Right lobe of liver (tissue), 6 donors: ENCODE data around the gene OR2T33. TPM values are rescaled to one million over a fixed set of nuclear protein-coding genes. Genes with fewer than 3 reads are reported as not detected.
"Not testable (repeated sequence)": the region's sequence is repeated elsewhere in the genome, so short reads cannot be mapped to it uniquely, and the experiment has no call there.

Experiments
- ATAC-seq, 4 donors: fragments of 200-7000 bp; cut with Tn5 transposase; one replicate each; pipeline ENCODE4 v1.9.1; 2020; ENCODE audit warnings: mild to moderate bottlenecking in 4 of 4, moderate library complexity in 4 of 4
- DNase-seq, 3 donors: peaks; one replicate each; pipeline ENCODE4 v3.0.0-alpha.2; 2020
- H3K27ac ChIP-seq, 3 donors: fragments of 200-600 bp; one replicate each; pipeline ENCODE4 v1.8.0; 2022
- H3K27me3 ChIP-seq, 2 donors: fragments of 200-600 bp; one replicate each; pipeline ENCODE4 v1.8.0; 2022
- H3K36me3 ChIP-seq, 4 donors: fragments of 200-600 bp; sonication (generic) in 1 of 4; one replicate each; pipeline versions ENCODE4 v1.5.1 to v1.8.0; 2017 to 2022; ENCODE audit warnings: control low read depth in 1 of 4
- H3K4me1 ChIP-seq, 4 donors: fragments of 200-600 bp; sonication (generic) in 1 of 4; one replicate each; pipeline versions ENCODE4 v1.5.1 to v1.8.0; 2017 to 2022; ENCODE audit warnings: control low read depth in 1 of 4
- H3K4me3 ChIP-seq, 3 donors: fragments of 200-600 bp; one replicate each; pipeline ENCODE4 v1.8.0; 2022
- H3K9me3 ChIP-seq, 4 donors: fragments of 200-600 bp; sonication (generic) in 1 of 4; one replicate each; pipeline versions ENCODE4 v1.5.1 to v1.8.0; 2017 to 2022; ENCODE audit warnings: control low read depth in 1 of 4
- POLR2A ChIP-seq: fragments of 450-650 bp; IDR thresholded peaks from one replicate; pipeline ENCODE4 v1.6.1; 2017; ENCODE audit warnings: antibody characterized with exemption, mild to moderate bottlenecking
- WGBS: methylation state at CpG from one replicate; pipeline ENCODE4 v1.1.6; 2018; ENCODE audit warnings: low coverage, low lambda C conversion rate; ENCODE audit not compliant: insufficient coverage; ENCODE audit errors: missing lambda C conversion rate; 5-methylcytosine and 5-hydroxymethylcytosine counted together
- intact Hi-C, 2 donors: fragments of 100-400 bp; cut with DNase I; formaldehyde crosslinking; loops; one replicate each; pipeline versions ENCODE4 v1.11.2 to v1.14.1; 2022
- long read RNA-seq: library from polyadenylated mRNA; unstranded; transcript quantifications from one replicate; pipeline ENCODE4 v2.0.0, GENCODE V29; 2019
- total RNA-seq, 6 experiments: library from RNA; depleted of rRNA in 2 of 6; stranded (reverse); fragments of >200 nt in 2 of 6; fragmentation: NEBNext Ultra II Directional in 3 of 6; extraction: Animal tissue kit (Norgen Biotek cat#: 25700) in 3 of 6; gene quantifications; one replicate each; pipeline versions ENCODE4 v1.1.0 to v1.2.4, GENCODE V29; 2016 to 2023
- TF ChIP-seq, protein P1 (sequence below), 4 donors: fragments of 200-600 bp in 3 of 4; fragments of 450-650 bp in 1 of 4; IDR thresholded peaks; one replicate each; pipeline versions ENCODE4 v1.5.1 to v1.8.0; 2016 to 2022; ENCODE audit warnings: antibody characterized with exemption in 4 of 4, mild to moderate bottlenecking in 2 of 4
- donor health status: DM: no; HTN: yes; CAD: no.
- donor health status: DM: no; HTN: no; CAD: no.
- donor health status: DM: no; HTN: no; CAD: no.
- donor health status: DM: no; HTN: yes; CAD: no.
- donor health status: DM: no; HTN: yes; CAD: no.

The OR2T33 gene, protein sequence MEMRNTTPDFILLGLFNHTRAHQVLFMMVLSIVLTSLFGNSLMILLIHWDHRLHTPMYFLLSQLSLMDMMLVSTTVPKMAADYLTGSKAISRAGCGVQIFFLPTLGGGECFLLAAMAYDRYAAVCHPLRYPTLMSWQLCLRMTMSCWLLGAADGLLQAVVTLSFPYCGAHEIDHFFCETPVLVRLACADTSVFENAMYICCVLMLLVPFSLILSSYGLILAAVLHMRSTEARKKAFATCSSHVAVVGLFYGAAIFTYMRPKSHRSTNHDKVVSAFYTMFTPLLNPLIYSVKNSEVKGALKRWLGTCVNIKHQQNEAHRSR
- total RNA-seq, result not detected
- long read RNA-seq, result 0 reads

DNA sequence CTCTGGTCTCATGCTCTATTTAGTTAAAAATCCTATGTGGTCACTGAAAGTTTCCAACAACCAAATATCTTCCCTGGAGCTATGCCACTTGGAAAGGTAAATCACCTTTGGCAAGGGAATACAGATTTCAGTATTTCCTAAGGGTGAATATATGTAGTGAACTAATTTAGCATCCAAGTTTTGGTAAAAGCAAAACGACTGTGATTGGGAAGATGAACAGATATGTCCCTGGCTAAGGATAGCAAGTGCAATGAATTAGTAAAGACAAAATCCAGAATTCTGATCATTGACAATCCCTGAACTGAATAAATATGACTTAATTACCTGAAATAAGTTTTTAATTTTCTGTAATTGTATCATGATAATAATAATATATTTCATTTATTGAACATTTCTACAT, at the start of gene OR2T33:
Gene OR2T33 (minus strand): TSS at position 101 of the 400 bp plus-strand sequence. CDS start 4,162 bp downstream, outside the sequence.
- H3K4me1 ChIP-seq, result no peaks in the 10 kb centered on the region
- DNase-seq (no peak), ATAC-seq (no peak)
- WGBS, result 13% methylated on average over 1 of the region's 1 CpG
- intact Hi-C loops, result no loop called here
- H3K36me3 ChIP-seq, result no peaks in the 10 kb centered on the region
- TF ChIP-seq, protein P1, sequence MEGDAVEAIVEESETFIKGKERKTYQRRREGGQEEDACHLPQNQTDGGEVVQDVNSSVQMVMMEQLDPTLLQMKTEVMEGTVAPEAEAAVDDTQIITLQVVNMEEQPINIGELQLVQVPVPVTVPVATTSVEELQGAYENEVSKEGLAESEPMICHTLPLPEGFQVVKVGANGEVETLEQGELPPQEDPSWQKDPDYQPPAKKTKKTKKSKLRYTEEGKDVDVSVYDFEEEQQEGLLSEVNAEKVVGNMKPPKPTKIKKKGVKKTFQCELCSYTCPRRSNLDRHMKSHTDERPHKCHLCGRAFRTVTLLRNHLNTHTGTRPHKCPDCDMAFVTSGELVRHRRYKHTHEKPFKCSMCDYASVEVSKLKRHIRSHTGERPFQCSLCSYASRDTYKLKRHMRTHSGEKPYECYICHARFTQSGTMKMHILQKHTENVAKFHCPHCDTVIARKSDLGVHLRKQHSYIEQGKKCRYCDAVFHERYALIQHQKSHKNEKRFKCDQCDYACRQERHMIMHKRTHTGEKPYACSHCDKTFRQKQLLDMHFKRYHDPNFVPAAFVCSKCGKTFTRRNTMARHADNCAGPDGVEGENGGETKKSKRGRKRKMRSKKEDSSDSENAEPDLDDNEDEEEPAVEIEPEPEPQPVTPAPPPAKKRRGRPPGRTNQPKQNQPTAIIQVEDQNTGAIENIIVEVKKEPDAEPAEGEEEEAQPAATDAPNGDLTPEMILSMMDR (IDR thresholded peaks at IDR 0.05), result no peak
- no peak for TF ChIP-seq POLR2A
- no peak within 1 kb of the TSS for H3K4me3 ChIP-seq
- no peaks in the 10 kb centered on the region for H3K9me3 ChIP-seq
- H3K27ac ChIP-seq, result no peak within 1 kb of the TSS
- H3K27me3 ChIP-seq, result no peaks in the 10 kb centered on the region

DNA sequence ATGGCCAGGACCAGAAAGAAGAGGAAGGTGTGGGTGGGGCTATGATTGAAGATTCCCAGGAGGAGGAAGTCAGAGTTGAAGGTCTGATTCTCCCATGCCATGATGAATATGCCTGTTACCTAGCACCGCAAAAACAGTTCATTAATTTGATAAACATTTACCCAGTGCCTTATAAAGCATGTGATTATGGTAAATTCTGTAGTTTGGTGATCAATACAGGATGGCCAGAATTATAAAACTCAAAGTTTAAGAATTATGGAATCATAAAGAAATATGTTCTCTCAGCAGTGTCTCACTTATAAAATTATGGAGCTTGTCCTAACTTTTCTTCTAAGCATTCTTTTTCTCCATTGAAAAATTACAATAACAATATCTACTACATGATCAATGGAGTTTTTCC, 46.7 kb upstream of the OR2T33 start, which contains the start of gene OR2M7:
Gene OR2M7 (minus strand): TSS at position 101 of the 400 bp plus-strand sequence. CDS start 0 bp downstream, at position 101.
- DNase-seq (no peak), ATAC-seq (no peak)
- no peak for TF ChIP-seq POLR2A
- TF ChIP-seq, protein P1 (IDR thresholded peaks at IDR 0.05), result no peak
- intact Hi-C loops, result no loop called here
- 71% methylated on average over 1 of the region's 1 CpG for WGBS
- H3K4me1 ChIP-seq, result no peaks in the 10 kb centered on the region
- H3K36me3 ChIP-seq, result no peaks in the 10 kb centered on the region
- H3K4me3 ChIP-seq, result no peak within 1 kb of the TSS
- H3K9me3 ChIP-seq, result no peaks in the 10 kb centered on the region
- no peaks in the 10 kb centered on the region for H3K27me3 ChIP-seq
- H3K27ac ChIP-seq, result no peak within 1 kb of the TSS

DNA sequence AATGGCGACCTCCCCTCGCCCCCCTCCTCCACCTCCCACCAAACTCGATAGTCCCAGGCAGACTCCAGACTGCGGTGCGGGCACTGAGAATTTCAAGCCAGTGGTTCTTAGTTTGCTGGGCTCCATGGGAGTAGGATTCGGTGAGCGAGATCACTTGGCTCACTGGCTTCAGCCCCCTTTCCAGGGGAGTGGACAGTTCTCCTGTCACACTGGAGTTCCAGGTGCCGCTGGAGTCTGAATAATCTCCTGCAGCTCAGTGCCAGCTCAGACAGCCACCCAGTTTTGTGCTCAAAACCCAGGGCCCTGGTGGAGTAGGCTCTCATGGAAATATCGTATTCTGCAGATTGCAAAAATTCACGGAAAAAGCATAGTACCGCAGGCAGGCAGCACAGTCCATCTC, 39.0 kb upstream of the OR2T33 start:
- Histone ChIP-seq H3K36me3 (no peaks in the 10 kb centered on the region), H3K9me3 (no peaks in the 10 kb centered on the region), H3K4me1 (no peaks in the 10 kb centered on the region), H3K4me3 (no peak overlapping the region), H3K27ac (no peak overlapping the region), H3K27me3 (no peaks in the 10 kb centered on the region)
- TF ChIP-seq POLR2A, result no peak
- TF ChIP-seq, protein P1 (IDR thresholded peaks at IDR 0.05), result no peak
- 60% methylated on average over 4 of the region's 11 CpGs for WGBS
- no peak for ATAC-seq
- no peak for DNase-seq
- intact Hi-C loops, result no loop called here

DNA sequence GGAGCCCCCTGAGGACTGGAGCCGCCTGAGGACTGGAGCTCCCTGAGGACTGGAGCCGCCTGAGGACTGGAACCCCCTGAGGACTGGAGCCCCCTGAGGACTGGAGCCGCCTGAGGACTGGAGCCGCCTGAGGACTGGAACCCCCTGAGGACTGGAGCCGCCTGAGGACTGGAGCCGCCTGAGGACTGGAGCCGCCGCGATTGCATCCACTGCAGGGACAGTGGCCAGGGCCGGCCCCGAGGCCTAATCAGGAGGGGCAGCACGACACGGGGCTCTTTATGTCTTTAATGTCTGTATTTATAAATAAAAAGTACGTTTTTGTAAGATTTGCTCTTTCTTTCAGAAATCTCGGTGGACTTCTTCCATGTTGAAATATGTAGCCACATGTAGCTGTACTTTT, 29.0 kb upstream of the OR2T33 start:
- H3K9me3 ChIP-seq, ATAC-seq, intact Hi-C loops, H3K27me3 ChIP-seq, DNase-seq, H3K36me3 ChIP-seq, H3K27ac ChIP-seq, H3K4me1 ChIP-seq, H3K4me3 ChIP-seq: not testable (repeated sequence)
- 43% methylated on average over 2 of the region's 15 CpGs for WGBS

DNA sequence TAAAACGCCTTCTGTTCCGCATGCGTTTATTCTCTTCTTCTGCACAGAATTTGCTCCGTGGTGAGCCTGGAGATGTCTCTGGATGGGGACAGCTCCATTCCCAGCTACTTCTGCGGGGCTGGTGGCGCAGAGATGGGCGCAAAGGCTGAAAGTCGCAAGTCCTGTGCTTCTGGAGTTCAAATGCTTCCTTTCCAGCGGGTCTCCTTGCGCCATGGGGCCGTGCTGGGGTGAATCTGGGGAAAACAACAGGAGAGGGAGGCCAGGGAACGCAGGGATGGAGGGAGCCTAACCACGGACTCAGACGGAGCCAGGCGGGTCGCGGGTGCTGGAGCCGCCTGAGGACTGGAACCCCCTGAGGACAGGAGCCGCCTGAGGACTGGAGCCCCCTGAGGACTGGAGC, 28.3 kb upstream of the OR2T33 start:
- Histone ChIP-seq H3K4me3 (no peak overlapping the region), H3K27me3 (no peaks in the 10 kb centered on the region), H3K9me3 (no peaks in the 10 kb centered on the region), H3K4me1 (no peaks in the 10 kb centered on the region), H3K36me3 (no peaks in the 10 kb centered on the region), H3K27ac (no peak overlapping the region)
- 80% methylated on average over 11 of the region's 19 CpGs for WGBS
- ATAC-seq, result no peak
- TF ChIP-seq, protein P1 (IDR thresholded peaks at IDR 0.05), result no peak
- DNase-seq, result no peak
- intact Hi-C loops, result no loop called here

DNA sequence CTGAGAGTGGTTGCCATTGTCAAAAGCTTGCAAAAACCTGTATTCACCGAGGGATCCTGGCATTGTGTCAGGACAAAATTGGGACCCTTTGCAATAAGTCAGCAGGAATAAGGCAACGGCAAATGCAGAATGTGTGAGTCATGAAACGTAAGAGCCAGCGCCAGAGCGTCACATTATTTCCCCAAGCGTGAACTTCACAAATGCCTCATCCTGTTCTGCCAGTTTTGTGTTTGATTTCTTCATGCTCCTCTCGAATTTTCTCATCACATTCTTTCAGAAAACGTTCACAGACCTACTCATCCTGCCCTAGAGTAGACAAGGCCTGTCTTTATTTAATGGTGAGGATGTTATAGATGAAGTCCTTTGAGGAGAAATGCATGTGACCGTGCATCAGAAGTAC, 27.9 kb upstream of the OR2T33 start:
- H3K27me3 ChIP-seq, H3K27ac ChIP-seq, H3K9me3 ChIP-seq, DNase-seq, H3K4me3 ChIP-seq, intact Hi-C loops, H3K36me3 ChIP-seq, H3K4me1 ChIP-seq, ATAC-seq: not testable (repeated sequence)
- WGBS, result 34% methylated on average over 4 of the region's 9 CpGs
